OCI-LY3 (cell line): ENCODE data around the gene PCGF2.

Source experiments
- H2AFZ ChIP-seq: fragments of 200-600, 300-600 bp; shearing (Covaris generic); 2 replicates; pipeline ENCODE4 v1.6.0; 2014; ENCODE audit warnings: antibody characterized with exemption, low read depth, low read length
- H3K27ac ChIP-seq: fragments of 200-600, 300-600 bp; sonication (generic); 2 replicates; pipeline ENCODE4 v1.5.1; 2014; ENCODE audit warnings: mild to moderate bottlenecking, low read length, moderate library complexity, mixed read lengths
- H3K27me3 ChIP-seq: fragments of 200-600, 300-600 bp; sonication (generic); 2 replicates; pipeline ENCODE4 v1.6.1; 2014; ENCODE audit warnings: low read depth, low read length, mixed read lengths
- H3K36me3 ChIP-seq: fragments of 200-600, 300-600 bp; sonication (generic); replicated peaks from 2 replicates; pipeline ENCODE3; 2014; ENCODE audit warnings: low read depth, low read length, mixed read lengths
- H3K4me1 ChIP-seq: fragments of 300-600, 200-600 bp; sonication (generic); 2 replicates; pipeline ENCODE4 v1.6.1; 2014; ENCODE audit warnings: low read length, mixed read lengths
- H3K4me2 ChIP-seq: fragments of 200-600, 300-600 bp; sonication (generic); 2 replicates; pipeline ENCODE4 v1.6.1; 2014; ENCODE audit warnings: low read length, mixed read lengths
- H3K4me3 ChIP-seq: fragments of 300-600, 200-600 bp; sonication (generic); 2 replicates; pipeline ENCODE4 v1.5.1; 2014; ENCODE audit warnings: antibody characterized with exemption, mild to moderate bottlenecking, low read length, moderate library complexity
- H3K79me2 ChIP-seq: fragments of 300-600, 200-600 bp; shearing (Covaris generic); 2 replicates; pipeline ENCODE4 v1.6.1; 2014; ENCODE audit warnings: mild to moderate bottlenecking, low read length, mixed read lengths
- H3K9ac ChIP-seq: fragments of 300-600, 200-600 bp; shearing (Covaris generic); 2 replicates; pipeline ENCODE4 v1.6.0; 2014; ENCODE audit warnings: mild to moderate bottlenecking, low read length, moderate library complexity
- H3K9me3 ChIP-seq: fragments of 200-600, 300-600 bp; shearing (Covaris generic); 2 replicates; pipeline ENCODE4 v1.6.1; 2014; ENCODE audit warnings: low read length, mixed read lengths; ENCODE audit not compliant: insufficient read depth
- H4K20me1 ChIP-seq: fragments of 200-600, 300-600 bp; sonication (generic); 2 replicates; pipeline ENCODE4 v1.6.1; 2016; ENCODE audit warnings: low read length, mixed read lengths; ENCODE audit not compliant: insufficient read depth
- EZH2phosphoT487 ChIP-seq: fragments of 200-600 bp; shearing (Covaris generic); IDR thresholded peaks from 2 replicates; pipeline ENCODE4 v1.6.1; 2018; ENCODE audit warnings: antibody characterized with exemption, mixed run types, low read depth
- TF ChIP-seq, protein P1 (sequence below): fragments of 200-600, 300-600 bp; sonication (generic); IDR thresholded peaks from 2 replicates; pipeline ENCODE4 v1.5.1; 2014; ENCODE audit warnings: antibody characterized with exemption, low read length, low read depth

The PCGF2 gene

GRCh38 chr17:38741921-38742410, 6.2 kb downstream of the PCGF2 start:
- no peak overlapping the region for H3K9ac ChIP-seq
- no peaks in the 10 kb centered on the region for H3K9me3 ChIP-seq
- H3K4me2 ChIP-seq, result no peak overlapping the region
- peaks cover 21% of the 10 kb centered on the region for H3K36me3 ChIP-seq
- H3K27ac ChIP-seq, result no peak overlapping the region
- no peak overlapping the region for H3K4me3 ChIP-seq
- H3K79me2 ChIP-seq, result peaks cover 60% of the 10 kb centered on the region
- peaks cover 14% of the 10 kb centered on the region for H3K4me1 ChIP-seq
- no peaks in the 10 kb centered on the region for H3K27me3 ChIP-seq
- TF ChIP-seq, protein P1, sequence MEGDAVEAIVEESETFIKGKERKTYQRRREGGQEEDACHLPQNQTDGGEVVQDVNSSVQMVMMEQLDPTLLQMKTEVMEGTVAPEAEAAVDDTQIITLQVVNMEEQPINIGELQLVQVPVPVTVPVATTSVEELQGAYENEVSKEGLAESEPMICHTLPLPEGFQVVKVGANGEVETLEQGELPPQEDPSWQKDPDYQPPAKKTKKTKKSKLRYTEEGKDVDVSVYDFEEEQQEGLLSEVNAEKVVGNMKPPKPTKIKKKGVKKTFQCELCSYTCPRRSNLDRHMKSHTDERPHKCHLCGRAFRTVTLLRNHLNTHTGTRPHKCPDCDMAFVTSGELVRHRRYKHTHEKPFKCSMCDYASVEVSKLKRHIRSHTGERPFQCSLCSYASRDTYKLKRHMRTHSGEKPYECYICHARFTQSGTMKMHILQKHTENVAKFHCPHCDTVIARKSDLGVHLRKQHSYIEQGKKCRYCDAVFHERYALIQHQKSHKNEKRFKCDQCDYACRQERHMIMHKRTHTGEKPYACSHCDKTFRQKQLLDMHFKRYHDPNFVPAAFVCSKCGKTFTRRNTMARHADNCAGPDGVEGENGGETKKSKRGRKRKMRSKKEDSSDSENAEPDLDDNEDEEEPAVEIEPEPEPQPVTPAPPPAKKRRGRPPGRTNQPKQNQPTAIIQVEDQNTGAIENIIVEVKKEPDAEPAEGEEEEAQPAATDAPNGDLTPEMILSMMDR, result no peak
- TF ChIP-seq EZH2phosphoT487, result no peak
- H4K20me1 ChIP-seq, result peaks cover 9% of the 10 kb centered on the region
- no peak overlapping the region for H2AFZ ChIP-seq

DNA sequence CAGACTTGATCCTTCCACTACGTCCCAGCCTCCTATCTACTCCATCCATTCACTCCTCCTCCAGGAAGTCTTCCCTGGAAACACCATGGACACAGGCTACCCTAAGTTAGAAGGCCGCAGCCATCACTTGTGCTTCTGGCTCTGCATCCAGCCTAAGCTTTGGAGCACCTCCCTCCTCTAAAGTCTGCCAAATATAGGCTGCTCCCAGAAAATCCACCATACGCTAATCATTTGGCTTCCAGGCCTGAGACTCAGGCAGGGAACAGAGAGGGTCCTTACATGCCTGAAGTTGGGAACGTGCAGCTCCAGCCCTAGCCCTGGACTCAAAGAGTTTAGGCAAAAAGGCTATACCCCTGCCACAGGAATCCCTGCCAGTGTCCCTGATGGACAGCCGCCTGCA, 6.7 kb downstream of the PCGF2 start:
- Histone ChIP-seq H3K27ac (no peak overlapping the region), H3K4me2 (no peak overlapping the region), H4K20me1 (peaks cover 9% of the 10 kb centered on the region), H3K4me3 (no peak overlapping the region), H3K4me1 (peaks cover 11% of the 10 kb centered on the region), H3K79me2 (peaks cover 55% of the 10 kb centered on the region), H3K27me3 (no peaks in the 10 kb centered on the region), H2AFZ (no peak overlapping the region), H3K9me3 (no peaks in the 10 kb centered on the region), H3K9ac (no peak overlapping the region), H3K36me3 (peaks cover 21% of the 10 kb centered on the region)
- TF ChIP-seq, protein P1, result no peak

- Histone ChIP-seq H3K4me1 (peaks cover 5% of the 10 kb centered on the region), H3K27ac (no peak overlapping the region), H4K20me1 (peaks cover 7% of the 10 kb centered on the region), H3K9me3 (no peaks in the 10 kb centered on the region), H3K36me3 (peaks cover 21% of the 10 kb centered on the region), H3K27me3 (no peaks in the 10 kb centered on the region), H3K4me2 (no peak overlapping the region), H2AFZ (no peak overlapping the region), H3K79me2 (peaks cover 48% of the 10 kb centered on the region), H3K4me3 (no peak overlapping the region), H3K9ac (no peak overlapping the region)
- TF ChIP-seq EZH2phosphoT487, result no peak
- TF ChIP-seq, protein P1, result no peak
Measured at GRCh38 chr17:38740806-38741205, 7.3 kb downstream of the PCGF2 start.

GRCh38 chr17:38740044-38740443, 8.1 kb downstream of the PCGF2 start:
- H3K4me1 ChIP-seq, result no peaks in the 10 kb centered on the region
- no peaks in the 10 kb centered on the region for H3K9me3 ChIP-seq
- H3K4me2 ChIP-seq, result no peak overlapping the region
- peaks cover 19% of the 10 kb centered on the region for H3K36me3 ChIP-seq
- H3K4me3 ChIP-seq, result no peak overlapping the region
- H3K27ac ChIP-seq, result no peak overlapping the region
- peaks cover 5% of the 10 kb centered on the region for H4K20me1 ChIP-seq
- peaks cover 41% of the 10 kb centered on the region for H3K79me2 ChIP-seq
- H3K27me3 ChIP-seq, result no peaks in the 10 kb centered on the region
- H2AFZ ChIP-seq, result no peak overlapping the region
- no peak for TF ChIP-seq EZH2phosphoT487
- TF ChIP-seq, protein P1, result no peak
- no peak overlapping the region for H3K9ac ChIP-seq
